ENCODE data around the gene RALY. TPM values are rescaled to one million over a fixed set of nuclear protein-coding genes. Genes with fewer than 3 reads are reported as not detected.

The RALY gene
- total and polyA plus RNA-seq, 4 experiments from 2014 or later = 112 to 218 (median 153) TPM

DNA sequence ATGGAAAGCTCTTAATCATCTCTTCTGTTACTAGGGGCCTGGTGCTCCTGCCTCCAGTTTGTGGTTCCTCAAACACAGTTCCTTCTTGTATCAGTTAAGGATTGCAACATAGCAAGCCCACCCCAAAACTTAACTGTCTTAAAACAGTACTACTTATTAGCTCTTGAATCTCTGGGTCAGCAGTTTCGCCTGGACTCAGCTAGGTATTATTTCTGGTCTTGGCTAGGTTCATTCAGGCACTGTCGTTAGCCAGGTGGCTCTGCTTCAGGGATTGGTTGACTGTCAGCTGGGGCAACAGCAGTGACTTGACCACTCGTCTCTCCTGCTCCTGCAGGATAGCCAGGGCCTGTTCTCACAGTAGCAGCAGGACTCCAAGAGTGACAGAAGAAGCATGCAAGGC, 30.0 kb upstream of the RALY start:
- Histone ChIP-seq H3K36me3 (ENCODE audit: insufficient read depth, low read length) (no peaks in the 10 kb centered on the region), H3K9me3 (ENCODE audit: control insufficient read depth in 1 of 2, low read length in 2 of 2) (no peaks in the 10 kb centered on the region), H3K27me3 (ENCODE audit: insufficient read depth, low read length) (no peaks in the 10 kb centered on the region), H3K27ac (ENCODE audit: low read depth, low read length) (no peak overlapping the region), H3K4me3 (ENCODE audit: low read length in 2 of 2) (no peak overlapping the region), H3K4me1 (ENCODE audit: insufficient read depth, low read length) (no peaks in the 10 kb centered on the region)
- Mint-ChIP-seq H3K9me3 (peaks cover 0 to 4% (median 0%) of the 10 kb centered on the region in 8 donors), H3K27me3 (peaks cover 0 to 4% of the 10 kb centered on the region in 2 donors), H3K36me3 (no peaks in the 10 kb centered on the region), H3K4me3 (no peak overlapping the region), H3K4me1 (no peaks in the 10 kb centered on the region), H3K27ac (no peak overlapping the region)
- no peak for DNase-seq
- intact Hi-C loops (cut with micrococcal nuclease) = no loop called here
- ChIA-PET POLR2A (ENCODE audit: partially characterized antibody) (interaction anchor here (0.7 kb wide), 1 partner anchor 30 kb away, joined by 3 read pairs; the partner anchor contains the start of gene RALY), CTCF (ENCODE audit: partially characterized antibody) (no interaction called here)

DNA sequence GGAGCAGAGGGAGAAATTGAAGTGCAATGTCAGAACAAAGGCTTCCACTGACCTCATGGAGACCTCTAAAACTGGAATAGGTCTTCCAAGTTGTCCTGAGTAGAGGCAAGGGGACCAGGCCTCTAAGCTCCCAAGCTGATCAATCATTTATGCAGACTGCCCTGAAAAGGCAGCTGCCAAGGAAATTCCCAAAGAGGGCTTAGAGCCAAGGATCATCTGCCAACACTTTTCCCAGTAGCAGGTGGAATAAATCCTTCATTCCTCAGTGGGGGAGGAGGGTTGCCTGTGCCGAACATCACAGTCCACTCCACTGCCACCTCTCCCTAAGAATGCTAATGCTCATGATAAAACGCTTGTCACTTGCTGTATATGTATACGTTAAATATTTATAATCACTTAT, 29.3 kb upstream of the RALY start:
- Mint-ChIP-seq H3K4me1 (no peaks in the 10 kb centered on the region), H3K27me3 (peaks cover 0 to 4% of the 10 kb centered on the region in 2 donors), H3K36me3 (no peaks in the 10 kb centered on the region), H3K9me3 (peaks cover 0 to 4% (median 0%) of the 10 kb centered on the region in 8 donors), H3K27ac (no peak overlapping the region), H3K4me3 (peak overlapping the region in 1 of 8 donors; percentile 2)
- H3K9me3 ChIP-seq (ENCODE audit: control insufficient read depth in 1 of 2, low read length in 2 of 2) = no peaks in the 10 kb centered on the region
- ChIA-PET CTCF (ENCODE audit: partially characterized antibody) (no interaction called here), POLR2A (ENCODE audit: partially characterized antibody) (no interaction called here)
- no peaks in the 10 kb centered on the region for H3K36me3 ChIP-seq (ENCODE audit: insufficient read depth, low read length)
- intact Hi-C loops (cut with micrococcal nuclease) = no loop called here
- no peaks in the 10 kb centered on the region for H3K4me1 ChIP-seq (ENCODE audit: insufficient read depth, low read length)
- no peak overlapping the region for H3K27ac ChIP-seq (ENCODE audit: low read depth, low read length)
- no peak overlapping the region for H3K4me3 ChIP-seq (ENCODE audit: low read length in 2 of 2)
- DNase-seq = no peak
- H3K27me3 ChIP-seq (ENCODE audit: insufficient read depth, low read length) = no peaks in the 10 kb centered on the region

DNA sequence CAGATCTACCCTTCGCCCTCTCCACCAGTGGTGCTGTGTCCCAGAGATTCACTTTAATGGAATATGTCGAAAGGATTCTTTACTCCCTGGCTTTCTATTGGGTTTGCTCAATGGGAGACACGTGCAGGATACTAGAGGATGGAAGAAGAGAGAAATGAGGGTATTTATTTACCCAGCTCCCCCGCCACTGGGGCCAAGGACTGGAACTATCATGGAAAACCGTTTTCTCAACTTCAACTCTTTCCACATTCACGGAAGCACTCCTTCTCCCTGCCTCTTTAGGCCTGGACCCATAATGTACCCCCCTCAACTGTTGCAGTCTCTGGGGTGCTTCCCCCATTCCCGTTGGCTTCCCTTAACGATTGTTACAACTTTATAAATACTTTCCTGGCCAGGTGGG, 26.6 kb upstream of the RALY start:
- no peak overlapping the region for H3K27ac Mint-ChIP-seq
- DNase-seq = no peak
- intact Hi-C loops (cut with micrococcal nuclease) = no loop called here
- H3K9me3 Mint-ChIP-seq = peaks cover 0 to 4% (median 0%) of the 10 kb centered on the region in 8 donors
- no peaks in the 10 kb centered on the region for H3K36me3 Mint-ChIP-seq
- ChIA-PET POLR2A (ENCODE audit: partially characterized antibody) (no interaction called here), CTCF (ENCODE audit: partially characterized antibody) (no interaction called here)
- H3K27me3 Mint-ChIP-seq = peaks cover 0 to 4% of the 10 kb centered on the region in 2 donors
- Histone ChIP-seq H3K9me3 (ENCODE audit: control insufficient read depth in 1 of 2, low read length in 2 of 2) (no peaks in the 10 kb centered on the region), H3K36me3 (ENCODE audit: insufficient read depth, low read length) (no peaks in the 10 kb centered on the region), H3K27me3 (ENCODE audit: insufficient read depth, low read length) (no peaks in the 10 kb centered on the region), H3K4me3 (ENCODE audit: low read length in 2 of 2) (no peak overlapping the region), H3K27ac (ENCODE audit: low read depth, low read length) (no peak overlapping the region), H3K4me1 (ENCODE audit: insufficient read depth, low read length) (no peaks in the 10 kb centered on the region)
- no peaks in the 10 kb centered on the region for H3K4me1 Mint-ChIP-seq
- H3K4me3 Mint-ChIP-seq = no peak overlapping the region

DNA sequence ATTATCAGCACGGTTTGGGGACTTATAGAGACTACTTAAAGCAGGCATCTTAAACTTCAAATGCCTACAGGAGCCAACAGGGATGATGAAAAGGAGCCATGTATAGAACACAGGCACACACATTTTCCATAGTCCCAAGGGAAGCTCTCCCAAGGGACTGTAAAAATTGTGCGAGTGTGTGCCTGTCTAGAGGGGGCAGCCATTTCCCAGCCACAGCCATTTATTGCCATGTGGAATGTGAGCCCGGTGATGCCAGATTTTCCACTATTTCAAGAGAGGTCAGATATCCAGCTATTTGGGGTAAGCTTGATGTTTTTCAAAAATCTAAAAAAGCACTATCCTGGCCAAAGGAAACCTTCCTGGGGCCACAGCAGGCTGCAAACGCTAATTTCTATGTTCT, 24.1 kb upstream of the RALY start:
- Histone ChIP-seq H3K9me3 (ENCODE audit: control insufficient read depth in 1 of 2, low read length in 2 of 2) (no peaks in the 10 kb centered on the region), H3K27me3 (ENCODE audit: insufficient read depth, low read length) (no peaks in the 10 kb centered on the region), H3K27ac (ENCODE audit: low read depth, low read length) (no peak overlapping the region), H3K36me3 (ENCODE audit: insufficient read depth, low read length) (no peaks in the 10 kb centered on the region), H3K4me3 (ENCODE audit: low read length in 2 of 2) (no peak overlapping the region), H3K4me1 (ENCODE audit: insufficient read depth, low read length) (no peaks in the 10 kb centered on the region)
- Mint-ChIP-seq H3K27ac (no peak overlapping the region), H3K4me1 (no peaks in the 10 kb centered on the region), H3K36me3 (no peaks in the 10 kb centered on the region), H3K9me3 (peaks cover 0 to 4% (median 0%) of the 10 kb centered on the region in 8 donors), H3K4me3 (no peak overlapping the region), H3K27me3 (peaks cover 0 to 4% of the 10 kb centered on the region in 2 donors)
- POLR2A ChIA-PET (ENCODE audit: partially characterized antibody) = no interaction called here
- intact Hi-C loops (cut with micrococcal nuclease) = no loop called here
- CTCF ChIA-PET (ENCODE audit: partially characterized antibody) = no interaction called here
- DNase-seq = no peak

DNA sequence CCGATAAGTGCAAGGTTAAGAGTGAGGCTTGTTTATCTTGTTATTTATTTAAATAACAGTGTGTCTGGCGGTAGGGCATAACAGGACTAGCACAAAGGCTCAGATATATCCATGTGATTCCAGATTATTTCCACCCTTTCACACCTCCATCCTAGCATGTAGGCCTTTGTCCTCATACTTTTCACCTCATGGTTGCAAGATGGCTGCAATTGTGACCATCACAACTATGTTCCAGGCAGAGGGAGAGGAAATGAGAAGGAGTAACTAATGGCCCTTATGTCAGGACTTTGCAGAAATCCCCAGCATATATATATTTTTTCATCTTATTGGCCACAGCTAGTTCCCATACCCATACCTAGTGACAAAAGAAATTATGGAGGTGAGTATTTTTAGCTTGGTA, 23.5 kb upstream of the RALY start:
- Mint-ChIP-seq H3K9me3 (peaks cover 0 to 4% (median 0%) of the 10 kb centered on the region in 8 donors), H3K4me3 (no peak overlapping the region), H3K27ac (no peak overlapping the region), H3K4me1 (no peaks in the 10 kb centered on the region), H3K27me3 (peaks cover 0 to 4% of the 10 kb centered on the region in 2 donors), H3K36me3 (no peaks in the 10 kb centered on the region)
- Histone ChIP-seq H3K4me3 (ENCODE audit: low read length in 2 of 2) (no peak overlapping the region), H3K4me1 (ENCODE audit: insufficient read depth, low read length) (no peaks in the 10 kb centered on the region), H3K36me3 (ENCODE audit: insufficient read depth, low read length) (no peaks in the 10 kb centered on the region), H3K27me3 (ENCODE audit: insufficient read depth, low read length) (no peaks in the 10 kb centered on the region), H3K9me3 (ENCODE audit: control insufficient read depth in 1 of 2, low read length in 2 of 2) (no peaks in the 10 kb centered on the region), H3K27ac (ENCODE audit: low read depth, low read length) (no peak overlapping the region)
- ChIA-PET POLR2A (ENCODE audit: partially characterized antibody) (no interaction called here), CTCF (ENCODE audit: partially characterized antibody) (interaction anchor here (0.7 kb wide), 1 partner anchor 560 kb away, joined by 3 read pairs; no protein-coding TSS in a partner anchor)
- intact Hi-C loops (cut with micrococcal nuclease) = no loop called here
- DNase-seq = no peak

DNA sequence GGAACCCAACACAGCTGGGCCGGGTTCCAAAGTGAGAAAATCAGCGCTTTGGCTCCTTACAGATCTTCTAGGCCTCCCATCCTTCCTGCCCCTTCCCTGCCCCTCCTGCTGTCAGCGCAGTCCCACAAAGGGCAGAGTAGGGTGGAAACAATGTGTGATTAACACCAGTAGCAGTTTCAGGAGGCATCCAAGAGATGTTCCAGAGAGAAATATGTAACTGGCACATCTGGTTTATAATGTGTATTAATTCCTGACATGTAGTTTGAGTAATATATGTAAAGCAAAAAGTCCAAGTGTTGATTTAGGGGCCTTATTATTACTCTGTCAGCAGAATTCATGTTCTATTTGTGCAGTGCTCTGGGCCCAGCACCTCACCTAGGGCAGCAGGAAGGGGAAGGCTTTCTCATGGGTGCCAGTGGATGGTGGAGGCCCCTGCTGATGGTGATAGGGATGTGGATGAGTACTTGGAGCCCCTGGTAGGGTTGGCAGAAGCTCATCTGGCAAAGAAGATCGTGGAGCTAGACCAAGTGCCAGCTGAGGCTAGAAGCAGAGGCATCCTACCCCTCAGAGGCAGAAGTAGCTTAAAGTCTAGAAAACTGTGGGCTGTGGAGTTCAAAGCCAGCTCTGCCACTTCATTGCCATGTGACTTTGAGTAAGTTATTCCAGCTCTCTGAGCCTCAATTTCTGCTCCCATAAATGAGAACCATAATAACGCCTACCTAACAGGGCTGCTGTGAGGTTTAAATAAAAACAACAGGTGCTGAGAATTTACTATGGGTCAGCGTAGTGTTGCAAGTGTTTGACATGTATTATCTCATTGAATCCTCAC, 22.4 kb upstream of the RALY start:
- H3K27ac Mint-ChIP-seq = peak overlapping the region in 4 of 7 donors; percentile 9 to 74 (median 42)
- CTCF ChIA-PET (ENCODE audit: partially characterized antibody) = interaction anchor here (0.7 kb wide), 2 partner anchors 97 to 559 kb away, joined by 3 read pairs; no protein-coding TSS in a partner anchor
- POLR2A ChIA-PET (ENCODE audit: partially characterized antibody) = no interaction called here
- Histone ChIP-seq H3K36me3 (ENCODE audit: insufficient read depth, low read length) (no peaks in the 10 kb centered on the region), H3K9me3 (ENCODE audit: control insufficient read depth in 1 of 2, low read length in 2 of 2) (no peaks in the 10 kb centered on the region), H3K27ac (ENCODE audit: low read depth, low read length) (no peak overlapping the region), H3K27me3 (ENCODE audit: insufficient read depth, low read length) (no peaks in the 10 kb centered on the region), H3K4me1 (ENCODE audit: insufficient read depth, low read length) (no peaks in the 10 kb centered on the region), H3K4me3 (ENCODE audit: low read length in 2 of 2) (no peak overlapping the region)
- H3K9me3 Mint-ChIP-seq = peaks cover 0 to 4% (median 0%) of the 10 kb centered on the region in 8 donors
- H3K4me3 Mint-ChIP-seq = no peak overlapping the region
- no peaks in the 10 kb centered on the region for H3K4me1 Mint-ChIP-seq
- no peak for DNase-seq
- H3K36me3 Mint-ChIP-seq = no peaks in the 10 kb centered on the region
- H3K27me3 Mint-ChIP-seq = no peaks in the 10 kb centered on the region
- intact Hi-C loops (cut with micrococcal nuclease) = no loop called here

DNA sequence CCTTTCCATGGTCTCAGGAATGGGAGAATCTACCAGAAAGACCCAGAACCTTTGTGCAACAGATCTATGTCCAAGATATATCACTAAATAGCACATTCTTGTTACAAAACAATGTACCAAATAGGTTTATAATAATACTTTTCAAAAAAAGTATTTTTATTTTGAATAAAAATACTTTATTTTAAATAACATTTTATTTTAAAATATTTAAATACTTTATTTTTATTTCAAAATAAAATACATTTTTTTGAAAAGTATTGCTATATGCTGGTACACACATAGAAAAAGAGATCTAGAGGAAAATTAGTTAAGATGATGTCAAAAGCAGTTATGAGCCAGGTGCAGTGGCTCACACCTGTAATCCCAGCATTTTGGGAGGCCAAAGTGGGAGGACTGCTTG, 16.8 kb upstream of the RALY start:
- Mint-ChIP-seq H3K4me1 (no peaks in the 10 kb centered on the region), H3K36me3 (no peaks in the 10 kb centered on the region), H3K27me3 (peaks cover 11% of the 10 kb centered on the region in 2 donors), H3K9me3 (peaks cover 0 to 14% (median 2%) of the 10 kb centered on the region in 8 donors), H3K27ac (no peak overlapping the region), H3K4me3 (no peak overlapping the region)
- Histone ChIP-seq H3K27me3 (ENCODE audit: insufficient read depth, low read length) (no peaks in the 10 kb centered on the region), H3K27ac (ENCODE audit: low read depth, low read length) (no peak overlapping the region), H3K36me3 (ENCODE audit: insufficient read depth, low read length) (no peaks in the 10 kb centered on the region), H3K4me1 (ENCODE audit: insufficient read depth, low read length) (no peaks in the 10 kb centered on the region), H3K4me3 (ENCODE audit: low read length in 2 of 2) (no peak overlapping the region), H3K9me3 (ENCODE audit: control insufficient read depth in 1 of 2, low read length in 2 of 2) (no peaks in the 10 kb centered on the region)
- no peak for DNase-seq
- intact Hi-C loops (cut with micrococcal nuclease) = no loop called here
- ChIA-PET POLR2A (ENCODE audit: partially characterized antibody) (no interaction called here), CTCF (ENCODE audit: partially characterized antibody) (no interaction called here)
